Fibroblast of villous mesenchyme (primary cell): Measurements from ENCODE around the gene BMAL1. TPM values are rescaled to one million over a fixed set of nuclear protein-coding genes. Genes with fewer than 3 reads are reported as not detected.

ENCODE experiments used
- DNase-seq: peaks from one replicate; pipeline ENCODE4 v3.0.0-alpha.2; 2010; ENCODE audit warnings: low read depth
- H3K4me3 ChIP-seq: 2 replicates; pipeline ENCODE4 v1.5.1; 2011; ENCODE audit warnings: low read depth, mild to moderate bottlenecking, low read length
- total RNA-seq: library from RNA; depleted of rRNA; stranded (reverse); fragments of >200 nt; gene quantifications from 2 replicates; pipeline ENCODE4 v1.2.3, GENCODE V29; 2012
- TF ChIP-seq, protein P1 (sequence below): IDR thresholded peaks from 2 replicates; pipeline ENCODE4 v1.5.1; 2012; ENCODE audit warnings: low read depth, mild to moderate bottlenecking, low read length; ENCODE audit not compliant: insufficient read depth

BMAL1 gene
- total RNA-seq = 10.4 and 11.0 TPM in 2 replicates

- TF ChIP-seq, protein P1, sequence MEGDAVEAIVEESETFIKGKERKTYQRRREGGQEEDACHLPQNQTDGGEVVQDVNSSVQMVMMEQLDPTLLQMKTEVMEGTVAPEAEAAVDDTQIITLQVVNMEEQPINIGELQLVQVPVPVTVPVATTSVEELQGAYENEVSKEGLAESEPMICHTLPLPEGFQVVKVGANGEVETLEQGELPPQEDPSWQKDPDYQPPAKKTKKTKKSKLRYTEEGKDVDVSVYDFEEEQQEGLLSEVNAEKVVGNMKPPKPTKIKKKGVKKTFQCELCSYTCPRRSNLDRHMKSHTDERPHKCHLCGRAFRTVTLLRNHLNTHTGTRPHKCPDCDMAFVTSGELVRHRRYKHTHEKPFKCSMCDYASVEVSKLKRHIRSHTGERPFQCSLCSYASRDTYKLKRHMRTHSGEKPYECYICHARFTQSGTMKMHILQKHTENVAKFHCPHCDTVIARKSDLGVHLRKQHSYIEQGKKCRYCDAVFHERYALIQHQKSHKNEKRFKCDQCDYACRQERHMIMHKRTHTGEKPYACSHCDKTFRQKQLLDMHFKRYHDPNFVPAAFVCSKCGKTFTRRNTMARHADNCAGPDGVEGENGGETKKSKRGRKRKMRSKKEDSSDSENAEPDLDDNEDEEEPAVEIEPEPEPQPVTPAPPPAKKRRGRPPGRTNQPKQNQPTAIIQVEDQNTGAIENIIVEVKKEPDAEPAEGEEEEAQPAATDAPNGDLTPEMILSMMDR = no peak
- no peak for DNase-seq
- peak within 1 kb of the TSS; percentile 85 for H3K4me3 ChIP-seq
Measured at GRCh38 chr11:13277768-13278608, at the start of gene BMAL1. BMAL1 (plus strand) TSS chr11:13277790; CDS start chr11:13354309, 76,519 bp downstream.

DNA sequence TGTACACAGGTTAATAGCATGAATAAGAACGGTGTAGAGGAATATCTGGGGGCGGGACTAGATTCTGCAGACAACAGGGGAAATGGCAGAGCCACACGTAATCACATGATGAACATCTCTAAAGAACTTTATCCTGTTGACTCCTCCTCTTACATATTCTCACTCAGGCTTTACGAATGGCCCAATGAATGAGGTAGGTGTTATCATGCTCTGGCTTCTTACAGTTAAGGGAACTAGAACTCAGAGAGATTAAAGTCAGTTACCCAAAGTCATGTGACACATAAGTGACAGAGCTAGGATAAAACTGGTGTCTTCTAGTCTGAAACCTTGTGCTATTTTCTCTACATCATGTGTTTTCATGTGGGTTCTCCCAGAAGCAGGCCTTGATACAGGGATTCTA, 49.0 kb upstream of the BMAL1 start:
- no peak for DNase-seq
- TF ChIP-seq, protein P1 = no peak
- no peak overlapping the region for H3K4me3 ChIP-seq

- DNase-seq = no peak
- TF ChIP-seq, protein P1 = no peak
- H3K4me3 ChIP-seq = no peak overlapping the region
Measured at GRCh38 chr11:13229136-13229535, 48.5 kb upstream of the BMAL1 start.

DNA sequence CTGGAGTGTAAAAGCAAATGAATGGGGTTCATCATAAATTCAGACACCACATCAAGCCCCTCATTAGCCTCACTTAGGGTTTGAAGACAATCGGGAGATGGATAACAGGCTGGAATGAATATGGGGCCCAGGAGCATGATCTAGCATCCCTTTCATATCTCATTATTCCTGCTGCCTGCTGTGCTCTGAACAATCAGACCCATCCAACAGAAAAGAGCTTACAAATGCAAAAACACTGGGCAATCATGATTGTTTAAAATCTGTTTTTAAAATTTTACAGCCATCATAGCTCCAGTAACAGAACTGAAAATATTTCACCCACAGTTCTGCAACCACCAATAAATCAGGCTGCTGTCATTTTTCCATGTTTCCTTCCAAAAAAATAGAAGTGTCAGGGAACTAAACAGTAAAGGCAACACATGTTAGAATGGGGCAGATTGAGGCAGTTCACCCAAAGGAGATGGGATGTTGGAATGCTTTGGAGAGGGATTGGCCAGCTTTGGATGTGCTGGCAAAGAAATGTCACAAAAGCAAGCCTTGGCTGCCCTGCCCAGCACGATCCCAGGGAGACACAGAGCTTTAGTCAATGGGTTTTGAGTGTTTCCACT, 47.8 kb upstream of the BMAL1 start:
- no peak for DNase-seq
- TF ChIP-seq, protein P1 = no peak
- H3K4me3 ChIP-seq = no peak overlapping the region

DNA sequence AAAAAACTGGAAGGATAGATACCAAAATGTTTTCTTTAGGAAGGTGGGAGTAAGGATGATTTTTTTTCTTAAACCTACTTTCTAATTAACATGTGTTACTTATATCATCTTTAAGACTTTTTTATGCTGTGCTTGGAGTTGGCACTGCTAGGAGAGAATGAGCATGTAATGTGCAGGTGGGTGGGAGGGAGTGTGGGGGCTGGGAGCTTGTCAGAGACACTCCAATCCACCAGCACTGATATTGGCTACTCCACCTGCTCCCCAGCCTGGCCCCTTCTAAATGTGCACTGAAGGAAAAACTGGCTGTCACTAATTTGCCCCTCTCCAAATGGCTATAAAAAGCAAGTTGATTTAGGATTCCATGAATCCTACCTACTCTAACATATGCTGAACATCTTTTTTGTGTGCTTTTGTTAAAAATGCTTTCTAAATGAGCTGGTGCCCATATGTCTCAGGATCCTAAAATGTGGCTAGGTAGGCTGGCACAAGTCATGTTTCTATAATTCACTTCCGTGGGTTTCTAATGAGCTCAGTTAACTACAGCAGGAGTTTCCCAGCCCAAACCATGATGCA, 44.3 kb upstream of the BMAL1 start:
- no peak overlapping the region for H3K4me3 ChIP-seq
- TF ChIP-seq, protein P1 = no peak
- DNase-seq = no peak

- TF ChIP-seq, protein P1 = no peak
Measured at GRCh38 chr11:13235895-13236294, 41.7 kb upstream of the BMAL1 start.

More at GRCh38 chr11:13235895-13236294, 41.7 kb upstream of the BMAL1 start:
- H3K4me3 ChIP-seq = no peak overlapping the region
- no peak for DNase-seq
